Activated CD8-positive, alpha-beta memory T cell treated with anti-CD3 and anti-CD28 coated beads for 36 hours (primary cell): Measurements from ENCODE around the gene ZNF814. TPM values are rescaled to one million over a fixed set of nuclear protein-coding genes. Genes with fewer than 3 reads are reported as not detected.

Experiments used
- CTCF ChIA-PET: fragments of 350-600 bp; sonication (Branson Sonifier 250); formaldehyde crosslinking; loops from one replicate; lab custom pipeline; 2021; ENCODE audit warnings: antibody characterized with exemption; lab: Charles Lee
- POLR2A ChIA-PET: fragments of 350-600 bp; sonication (Branson Sonifier 250); formaldehyde crosslinking; loops from one replicate; lab custom pipeline; 2021; ENCODE audit warnings: antibody characterized with exemption; lab: Charles Lee
- total RNA-seq, 2 experiments: library from RNA; stranded (reverse); gene quantifications; one replicate each; pipeline ENCODE4 v1.2.3, GENCODE V29; 2021

Gene ZNF814
- total RNA-seq, 2 experiments from 2014 or later = 34.3 to 36.8 TPM

DNA sequence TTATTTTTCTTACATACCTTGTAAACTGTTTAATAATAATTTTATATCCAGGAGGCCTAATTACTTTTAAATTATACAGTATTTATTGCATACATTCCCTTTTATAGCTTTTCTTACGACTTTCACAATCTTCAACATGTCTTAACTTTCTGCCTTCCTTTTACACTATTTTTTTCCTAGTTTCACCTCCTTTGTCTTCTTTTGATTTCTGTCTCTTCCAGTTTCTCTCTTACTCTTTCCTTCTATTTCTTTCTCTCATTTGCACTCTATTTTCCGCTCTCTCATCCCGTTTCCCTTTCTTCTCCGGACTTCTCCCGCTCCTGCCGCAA lies 85.6 kb downstream of the ZNF814 start:
- ChIA-PET CTCF (interaction anchor here (1.3 kb wide), 1 partner anchor 63 kb away, joined by 3 read pairs; no protein-coding TSS in a partner anchor), POLR2A (no interaction called here)

DNA sequence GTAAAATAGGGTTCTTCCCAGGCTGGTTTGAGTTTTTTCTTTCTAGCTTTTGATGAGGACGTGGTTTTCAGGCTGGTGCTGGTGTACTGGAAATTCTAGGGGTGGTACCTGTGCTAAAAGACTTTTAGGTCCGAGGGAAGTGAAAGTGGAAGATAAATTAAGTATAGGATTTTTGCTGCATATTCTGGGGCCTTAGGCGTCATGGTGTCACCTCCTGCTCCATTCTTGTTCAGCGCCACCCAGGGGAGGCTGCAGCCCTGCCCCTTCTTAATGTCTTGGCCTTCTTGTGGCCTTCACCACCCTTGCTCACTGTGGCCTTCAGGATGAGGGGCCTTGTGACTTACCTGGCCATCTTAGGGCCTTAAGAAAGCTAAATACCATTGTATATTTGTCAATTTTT lies 86.6 kb downstream of the ZNF814 start:
- ChIA-PET CTCF (interaction anchor here (1.3 kb wide), 1 partner anchor 62 kb away, joined by 3 read pairs; no protein-coding TSS in a partner anchor), POLR2A (no interaction called here)

DNA sequence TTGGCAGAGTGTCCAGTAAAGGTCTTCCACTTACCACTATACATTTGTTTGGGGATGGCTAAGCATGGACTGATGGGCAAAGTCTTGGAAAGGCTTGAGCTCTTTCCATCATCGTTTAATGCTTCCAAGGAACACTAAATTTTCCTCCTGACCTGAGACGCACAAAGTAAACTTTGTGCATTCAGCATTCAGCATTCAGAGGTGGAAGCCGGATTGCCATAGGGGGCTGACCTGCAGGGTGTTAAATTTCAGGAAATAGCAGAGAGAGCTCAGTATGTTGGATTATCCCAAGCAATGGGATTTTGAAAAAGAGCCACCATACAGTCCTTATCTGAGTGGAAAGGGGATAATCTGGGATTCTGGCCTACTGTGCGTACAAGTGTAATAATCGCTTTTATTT lies 88.1 kb downstream of the ZNF814 start:
- ChIA-PET POLR2A (interaction anchor here (0.5 kb wide), 1 partner anchor 51 kb away, joined by 3 read pairs; no protein-coding TSS in a partner anchor), CTCF (no interaction called here)

Other genes with a start within 250 kb of the ZNF814 start
- gene ZSCAN4, start 220.1 kb downstream of the ZNF814 start, total RNA-seq = not detected
- 10 to 100 TPM; 12.8 to 13.9 TPM for gene ZNF551, start 207.1 kb downstream of the ZNF814 start, total RNA-seq
- 1 to 10 TPM; 5.0 to 5.1 TPM for gene ZNF154, start 179.8 kb downstream of the ZNF814 start, total RNA-seq
- 1 to 10 TPM; 8.2 to 8.4 TPM for gene ZNF671, start 161.4 kb downstream of the ZNF814 start, total RNA-seq
- gene ZNF776, start 142.2 kb downstream of the ZNF814 start, total RNA-seq = 10 to 100 TPM; 10.2 to 10.8 TPM
- 10 to 100 TPM; 13.6 to 15.4 TPM for gene ZNF586, start 119.4 kb downstream of the ZNF814 start, total RNA-seq
- gene ZNF552, start 74.1 kb downstream of the ZNF814 start, total RNA-seq = 1 to 10 TPM; 6.4 to 7.2 TPM
- 10 to 100 TPM; 27.3 to 27.5 TPM for gene ZNF587B, start 58.7 kb downstream of the ZNF814 start, total RNA-seq
- gene ZNF587, start 39.2 kb downstream of the ZNF814 start, total RNA-seq = 10 to 100 TPM; 23.9 to 24.0 TPM
- gene ZNF417, start 27.6 kb upstream of the ZNF814 start, total RNA-seq = 10 to 100 TPM; 15.0 to 15.3 TPM
- 1 to 10 TPM; 4.4 to 4.7 TPM for gene ZNF418, start 46.4 kb upstream of the ZNF814 start, total RNA-seq
- gene ZNF256, start 58.7 kb upstream of the ZNF814 start, total RNA-seq = 1 to 10 TPM; 6.2 to 7.5 TPM
- not detected for gene C19orf18, start 85.5 kb upstream of the ZNF814 start, total RNA-seq
- 1 to 10 TPM; 6.3 to 6.6 TPM for gene ZNF606, start 113.8 kb upstream of the ZNF814 start, total RNA-seq
- gene ZSCAN1, start 145.0 kb upstream of the ZNF814 start, total RNA-seq = not detected
- gene ZNF135, start 170.2 kb upstream of the ZNF814 start, total RNA-seq = under 1 TPM; 0.71 to 0.78 TPM
- 10 to 100 TPM; 19.0 to 25.6 TPM for gene ZSCAN18, start 209.2 kb upstream of the ZNF814 start, total RNA-seq